ENCODE measurements around the gene RBM46.

DNA sequence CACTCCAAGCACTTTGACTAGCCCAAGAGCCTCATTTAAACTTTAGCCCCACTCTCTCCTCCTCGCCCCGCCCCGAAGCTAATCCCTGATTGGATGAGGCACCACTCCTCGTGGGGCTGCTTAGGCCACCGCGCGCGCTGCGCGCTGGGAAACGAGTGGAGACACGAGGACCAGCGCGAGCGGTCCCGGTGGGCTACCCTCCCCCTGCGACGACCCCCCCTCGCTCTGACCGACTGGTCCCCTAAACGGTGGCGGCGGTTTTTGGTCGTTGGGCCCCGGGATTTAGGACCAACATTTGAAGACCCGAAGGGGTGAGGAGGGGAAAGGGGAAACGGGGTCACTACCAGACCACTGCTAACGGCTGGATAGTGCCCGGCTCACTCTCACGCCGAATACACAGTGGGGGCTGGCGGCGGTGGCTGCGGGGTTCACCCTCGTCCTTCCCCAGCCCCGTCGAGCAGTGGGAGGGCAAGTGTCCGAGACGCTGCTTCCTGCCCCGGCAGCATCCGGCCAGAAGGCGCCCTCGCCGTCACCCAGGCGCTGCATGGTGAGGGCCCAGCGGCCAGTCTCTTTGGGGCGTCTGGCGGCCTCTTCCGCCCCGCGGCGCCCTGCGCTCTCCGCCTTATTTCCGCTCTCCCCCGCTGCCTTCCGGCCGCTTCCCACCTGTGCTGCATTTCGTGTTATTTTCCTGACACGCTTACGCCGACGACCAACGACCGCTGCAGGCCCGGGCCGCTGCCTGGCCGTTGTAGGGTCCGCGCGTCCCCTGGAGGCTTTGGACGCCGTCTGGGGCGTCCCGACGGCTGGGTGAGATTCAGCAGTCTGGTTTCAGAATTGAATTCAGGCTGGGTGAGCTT, at the start of gene RBM46:
- TF ChIP-seq EZH2 (IDR thresholded peaks at IDR 0.05; ENCODE audit: insufficient read depth, poor library complexity, severe bottlenecking): no peak
- no peak for TF ChIP-seq EZH2phosphoT487 (IDR thresholded peaks at IDR 0.05; ENCODE audit: insufficient read depth, low read depth)
